IMR-90 (cell line): ENCODE measurements around the gene ASTN2.

ENCODE experiments used
- POLR2A ChIP-seq: IDR thresholded peaks from 2 replicates; pipeline ENCODE4 v1.6.1; 2012; ENCODE audit warnings: mild to moderate bottlenecking, low read depth, low read length
- TF ChIP-seq, protein P1 (sequence below): conservative IDR thresholded peaks from 2 replicates; pipeline ENCODE4 v1.5.1; 2012; ENCODE audit warnings: mild to moderate bottlenecking, low read depth, low read length, improper control_type of control experiment

- TF ChIP-seq POLR2A, result no peak
- TF ChIP-seq, protein P1, sequence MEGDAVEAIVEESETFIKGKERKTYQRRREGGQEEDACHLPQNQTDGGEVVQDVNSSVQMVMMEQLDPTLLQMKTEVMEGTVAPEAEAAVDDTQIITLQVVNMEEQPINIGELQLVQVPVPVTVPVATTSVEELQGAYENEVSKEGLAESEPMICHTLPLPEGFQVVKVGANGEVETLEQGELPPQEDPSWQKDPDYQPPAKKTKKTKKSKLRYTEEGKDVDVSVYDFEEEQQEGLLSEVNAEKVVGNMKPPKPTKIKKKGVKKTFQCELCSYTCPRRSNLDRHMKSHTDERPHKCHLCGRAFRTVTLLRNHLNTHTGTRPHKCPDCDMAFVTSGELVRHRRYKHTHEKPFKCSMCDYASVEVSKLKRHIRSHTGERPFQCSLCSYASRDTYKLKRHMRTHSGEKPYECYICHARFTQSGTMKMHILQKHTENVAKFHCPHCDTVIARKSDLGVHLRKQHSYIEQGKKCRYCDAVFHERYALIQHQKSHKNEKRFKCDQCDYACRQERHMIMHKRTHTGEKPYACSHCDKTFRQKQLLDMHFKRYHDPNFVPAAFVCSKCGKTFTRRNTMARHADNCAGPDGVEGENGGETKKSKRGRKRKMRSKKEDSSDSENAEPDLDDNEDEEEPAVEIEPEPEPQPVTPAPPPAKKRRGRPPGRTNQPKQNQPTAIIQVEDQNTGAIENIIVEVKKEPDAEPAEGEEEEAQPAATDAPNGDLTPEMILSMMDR, result no peak
These were observed 21.9 kb downstream of the ASTN2 start for GRCh38 chr9:117392992-117393391.
